Testis (tissue), 2 donors: ENCODE data around the gene VAX1.

ENCODE experiments used
- CTCF ChIP-seq, 3 experiments: fragments of 450-650 bp in 2 of 3; fragments of 200-600 bp in 1 of 3; sonication (generic) in 1 of 3; IDR thresholded peaks; one replicate each; pipeline ENCODE4 v1.5.1; 2016 to 2019; ENCODE audit warnings: antibody characterized with exemption in 3 of 3, mild to moderate bottlenecking in 2 of 3, moderate library complexity in 1 of 3
- POLR2A ChIP-seq: fragments of 450-650 bp; IDR thresholded peaks from one replicate; pipeline ENCODE4 v1.6.1; 2017; ENCODE audit warnings: antibody characterized with exemption, mild to moderate bottlenecking, moderate library complexity

GRCh38 chr10:117184821-117185220 is 46.8 kb upstream of the VAX1 start:
- TF ChIP-seq POLR2A (no peak), CTCF (IDR thresholded peaks at IDR 0.05) (no peak)
